Caco-2 (cell line): Measurements from ENCODE around the gene SARS2. TPM values are rescaled to one million over a fixed set of nuclear protein-coding genes. Genes with fewer than 3 reads are reported as not detected.

Experiments used
- BruUV-seq: library from RNA; stranded (reverse); fragments of 400-500 nt; replicated peaks from 2 replicates; lab custom pipeline; 2021; lab: Mats Ljungman, UMichigan
- CTCF ChIA-PET: fragments of 300-600 bp; sonication (Branson Sonifier 250); formaldehyde crosslinking; loops from one replicate; lab custom pipeline; 2022; ENCODE audit warnings: antibody characterized with exemption; lab: Charles Lee
- POLR2A ChIA-PET: fragments of 300-600 bp; sonication (Branson Sonifier 250); formaldehyde crosslinking; loops from one replicate; lab custom pipeline; 2022; ENCODE audit warnings: antibody characterized with exemption; lab: Charles Lee
- DNase-seq, 2 experiments: peaks; one replicate each; pipeline versions ENCODE4 v3.0.0 to v3.0.0-alpha.2; 2020 to 2022
- H3K27me3 ChIP-seq: replicated peaks from 2 replicates; pipeline ENCODE4 v1.6.0; 2011; ENCODE audit warnings: low read length; ENCODE audit not compliant: control insufficient read depth, insufficient read depth
- H3K36me3 ChIP-seq: 2 replicates; pipeline ENCODE4 v1.5.1; 2011; ENCODE audit warnings: low read length; ENCODE audit not compliant: control insufficient read depth, insufficient read depth
- H3K4me1 ChIP-seq: fragments of 250-450 bp; sonication (Bioruptor Pico); 2 replicates; pipeline ENCODE4 v1.5.1; 2020; ENCODE audit warnings: mild to moderate bottlenecking
- H3K4me3 ChIP-seq: 2 replicates; pipeline ENCODE4 v1.5.1; 2011; ENCODE audit warnings: low read depth, mild to moderate bottlenecking, control low read depth, low read length
- H3K9me3 ChIP-seq: fragments of 250-450 bp; sonication (Bioruptor Pico); 2 replicates; pipeline ENCODE4 v1.5.1; 2020; ENCODE audit warnings: mild to moderate bottlenecking, moderate library complexity
- H3K27ac Mint-ChIP-seq: one replicate; pipeline ENCODE4 v1.8.0; 2022; ENCODE audit warnings: mixed read lengths; ENCODE audit not compliant: unreplicated experiment
- H3K27me3 Mint-ChIP-seq: one replicate; pipeline ENCODE4 v1.8.0; 2022; ENCODE audit warnings: mixed read lengths; ENCODE audit not compliant: insufficient read depth, unreplicated experiment
- H3K36me3 Mint-ChIP-seq: one replicate; pipeline ENCODE4 v1.8.0; 2022; ENCODE audit warnings: mild to moderate bottlenecking, mixed read lengths; ENCODE audit not compliant: insufficient read depth, unreplicated experiment
- H3K4me1 Mint-ChIP-seq: one replicate; pipeline ENCODE4 v1.8.0; 2022; ENCODE audit warnings: low read depth, mixed read lengths; ENCODE audit not compliant: unreplicated experiment
- H3K4me3 Mint-ChIP-seq: one replicate; pipeline ENCODE4 v1.8.0; 2022; ENCODE audit warnings: mild to moderate bottlenecking, moderate library complexity, mixed read lengths; ENCODE audit not compliant: unreplicated experiment
- H3K9me3 Mint-ChIP-seq: one replicate; pipeline ENCODE4 v1.8.0; 2022; ENCODE audit warnings: mixed read lengths; ENCODE audit not compliant: unreplicated experiment
- intact Hi-C: fragments of 100-400 bp; cut with micrococcal nuclease; formaldehyde crosslinking; loops from one replicate; pipeline ENCODE4 v1.10.0; 2022; ENCODE audit not compliant: unreplicated experiment
- total RNA-seq: library from RNA; stranded (reverse); gene quantifications from 2 replicates; pipeline ENCODE4 v1.2.3, GENCODE V29; 2022
- TF ChIP-seq, protein P1 (sequence below), 2 experiments: fragments of 200-600 bp in 1 of 2; IDR thresholded peaks; 1 replicate in 1 of 2; 2 replicates in 1 of 2; pipeline versions ENCODE4 v1.5.1 to v1.8.0; 2011 to 2022; ENCODE audit warnings: antibody characterized with exemption in 1 of 2, control low read depth in 1 of 2, inconsistent platforms in 1 of 2, low read depth in 1 of 2, low read length in 1 of 2, mild to moderate bottlenecking in 1 of 2, moderate library complexity in 1 of 2; ENCODE audit not compliant: insufficient read depth in 1 of 2, severe bottlenecking in 1 of 2, unreplicated experiment in 1 of 2

SARS2 gene
- total RNA-seq, 1 experiment from 2014 or later: 66.6 TPM

DNA sequence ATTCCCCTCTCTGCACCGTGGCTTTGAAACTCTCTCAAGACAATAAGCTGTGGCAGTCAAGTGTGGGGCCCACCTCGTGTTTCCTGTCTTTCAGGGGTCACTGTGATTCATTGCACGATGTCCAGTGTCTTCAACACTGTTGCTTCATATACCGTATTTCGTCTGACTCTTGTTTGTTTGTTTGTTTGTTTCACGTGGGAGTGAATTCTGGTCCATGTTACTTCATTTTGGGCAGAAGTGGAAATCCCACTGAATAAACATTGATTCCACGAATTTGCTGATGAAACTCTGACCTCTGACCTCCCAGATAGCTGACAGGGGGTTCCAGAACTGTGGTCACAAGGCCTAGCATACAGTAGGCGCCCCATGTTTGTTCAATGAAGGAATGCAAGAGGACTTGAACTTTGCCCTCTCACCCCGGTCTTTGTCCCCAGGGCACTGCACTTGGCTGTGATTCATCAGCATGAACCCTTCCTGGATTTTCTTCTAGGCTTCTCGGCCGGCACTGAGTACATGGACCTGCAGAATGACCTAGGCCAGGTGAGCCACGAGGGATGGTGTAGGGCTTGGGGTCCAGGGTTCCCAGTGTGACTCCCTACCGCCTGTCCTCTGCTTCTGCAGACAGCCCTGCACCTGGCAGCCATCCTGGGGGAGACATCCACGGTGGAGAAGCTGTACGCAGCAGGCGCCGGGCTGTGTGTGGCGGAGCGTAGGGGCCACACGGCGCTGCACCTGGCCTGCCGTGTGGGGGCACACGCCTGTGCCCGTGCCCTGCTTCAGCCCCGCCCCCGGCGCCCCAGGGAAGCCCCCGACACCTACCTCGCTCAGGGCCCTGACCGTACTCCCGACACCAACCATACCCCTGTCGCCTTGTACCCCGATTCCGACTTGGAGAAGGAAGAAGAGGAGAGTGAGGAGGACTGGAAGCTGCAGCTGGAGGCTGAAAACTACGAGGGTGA lies 25.7 kb downstream of the SARS2 start:
- intact Hi-C loops: no loop called here
- POLR2A ChIA-PET: no interaction called here

DNA sequence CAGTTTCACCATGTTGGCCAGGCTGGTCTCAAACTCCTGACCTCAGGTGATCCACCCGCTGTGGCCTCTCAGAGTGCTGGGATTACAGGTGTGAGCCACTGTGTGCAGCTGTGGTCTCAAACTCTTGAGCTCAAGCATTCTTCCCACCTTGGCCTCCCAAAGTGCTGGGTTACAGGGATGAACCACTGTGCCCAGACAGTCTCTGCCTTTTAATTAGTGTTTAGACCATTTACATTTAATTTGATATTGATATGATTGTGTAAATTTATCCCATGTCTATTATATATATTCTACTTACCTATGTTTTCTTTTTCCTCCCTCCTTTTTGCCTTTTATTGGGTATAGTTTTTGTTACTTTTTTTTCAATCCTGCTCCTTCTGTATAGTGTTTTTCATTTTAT lies 28.9 kb downstream of the SARS2 start:
- no peaks in the 10 kb centered on the region for H3K27me3 Mint-ChIP-seq
- peak overlapping the region; percentile 57 for H3K27ac Mint-ChIP-seq
- H3K4me3 Mint-ChIP-seq: peak overlapping the region; percentile 75
- TF ChIP-seq, protein P1, sequence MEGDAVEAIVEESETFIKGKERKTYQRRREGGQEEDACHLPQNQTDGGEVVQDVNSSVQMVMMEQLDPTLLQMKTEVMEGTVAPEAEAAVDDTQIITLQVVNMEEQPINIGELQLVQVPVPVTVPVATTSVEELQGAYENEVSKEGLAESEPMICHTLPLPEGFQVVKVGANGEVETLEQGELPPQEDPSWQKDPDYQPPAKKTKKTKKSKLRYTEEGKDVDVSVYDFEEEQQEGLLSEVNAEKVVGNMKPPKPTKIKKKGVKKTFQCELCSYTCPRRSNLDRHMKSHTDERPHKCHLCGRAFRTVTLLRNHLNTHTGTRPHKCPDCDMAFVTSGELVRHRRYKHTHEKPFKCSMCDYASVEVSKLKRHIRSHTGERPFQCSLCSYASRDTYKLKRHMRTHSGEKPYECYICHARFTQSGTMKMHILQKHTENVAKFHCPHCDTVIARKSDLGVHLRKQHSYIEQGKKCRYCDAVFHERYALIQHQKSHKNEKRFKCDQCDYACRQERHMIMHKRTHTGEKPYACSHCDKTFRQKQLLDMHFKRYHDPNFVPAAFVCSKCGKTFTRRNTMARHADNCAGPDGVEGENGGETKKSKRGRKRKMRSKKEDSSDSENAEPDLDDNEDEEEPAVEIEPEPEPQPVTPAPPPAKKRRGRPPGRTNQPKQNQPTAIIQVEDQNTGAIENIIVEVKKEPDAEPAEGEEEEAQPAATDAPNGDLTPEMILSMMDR (IDR thresholded peaks at IDR 0.05; ENCODE audit: insufficient read depth in 1 of 2, low read depth in 1 of 2, low read length in 1 of 2, severe bottlenecking in 1 of 2, unreplicated experiment in 1 of 2): no peak
- ChIA-PET CTCF (no interaction called here), POLR2A (no interaction called here)
- H3K4me1 Mint-ChIP-seq: peaks cover 24% of the 10 kb centered on the region
- peaks cover 51% of the 10 kb centered on the region for H3K36me3 Mint-ChIP-seq
- Histone ChIP-seq H3K36me3 (0 out of 2 replicates have a peak, but pooled peaks cover 2% of the 10 kb centered on the region), H3K4me1 (peaks cover 25% of the 10 kb centered on the region), H3K9me3 (no peaks in the 10 kb centered on the region), H3K27me3 (no peaks in the 10 kb centered on the region), H3K4me3 (no peak overlapping the region; the same call in 1 of the 2 replicates)
- no TSS peak for BruUV-seq
- intact Hi-C loops: no loop called here
- no peaks in the 10 kb centered on the region for H3K9me3 Mint-ChIP-seq
- no peak for DNase-seq

More for the DNA sequence above, 25.7 kb downstream of the SARS2 start:
- TF ChIP-seq, protein P1 (IDR thresholded peaks at IDR 0.05; ENCODE audit: insufficient read depth in 1 of 2, low read depth in 1 of 2, low read length in 1 of 2, severe bottlenecking in 1 of 2, unreplicated experiment in 1 of 2): no peak
- Mint-ChIP-seq H3K27ac (peak overlapping the region; percentile 9), H3K4me1 (peaks cover 14% of the 10 kb centered on the region), H3K27me3 (no peaks in the 10 kb centered on the region), H3K4me3 (no peak overlapping the region), H3K9me3 (no peaks in the 10 kb centered on the region), H3K36me3 (peaks cover 37% of the 10 kb centered on the region)
- H3K36me3 ChIP-seq: peaks cover 3% of the 10 kb centered on the region; the same call in 1 of the 2 replicates
- CTCF ChIA-PET: no interaction called here
- no peaks in the 10 kb centered on the region for H3K27me3 ChIP-seq
- H3K4me1 ChIP-seq: peaks cover 18% of the 10 kb centered on the region
- no peak overlapping the region for H3K4me3 ChIP-seq
- no TSS peak for BruUV-seq
- DNase-seq: peak; percentile 42 to 63
- H3K9me3 ChIP-seq: no peaks in the 10 kb centered on the region; the same call in 1 of the 2 replicates

DNA sequence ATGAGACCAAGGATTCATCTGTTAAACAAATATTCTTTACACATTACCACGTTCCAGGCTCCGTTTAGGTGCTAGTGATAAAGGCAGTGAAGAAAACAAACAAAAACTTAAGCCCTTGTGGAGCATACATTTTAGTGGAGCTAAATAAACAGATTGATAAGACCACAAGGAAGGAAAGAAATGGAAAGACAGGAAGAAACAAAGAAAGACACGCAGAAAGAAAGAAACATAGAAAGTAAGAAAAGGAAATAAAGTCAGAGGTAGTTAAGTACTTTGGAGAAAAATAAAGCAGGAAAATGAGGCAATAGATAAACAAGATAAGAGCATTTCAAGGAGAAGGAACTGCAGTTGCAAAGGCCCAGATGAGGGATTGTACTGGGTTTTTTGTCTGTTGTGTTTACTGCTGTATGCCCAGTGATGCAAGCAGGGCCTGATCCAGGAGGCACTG lies 29.8 kb downstream of the SARS2 start:
- Mint-ChIP-seq H3K27ac (peak overlapping the region; percentile 69), H3K27me3 (no peaks in the 10 kb centered on the region), H3K36me3 (peaks cover 49% of the 10 kb centered on the region), H3K4me1 (peaks cover 24% of the 10 kb centered on the region), H3K4me3 (peak overlapping the region; percentile 75), H3K9me3 (no peaks in the 10 kb centered on the region)
- POLR2A ChIA-PET: interaction anchor here (0.6 to 1.9 kb wide), 7 partner anchors 30 to 535 kb away, joined by 3 to 27 read pairs (median 12); partner anchors contain the start of genes ECH1, HNRNPL, MRPS12 and RPS16
- 0 out of 2 replicates have a peak, but pooled peaks cover under 1% of the 10 kb centered on the region for H3K36me3 ChIP-seq
- TF ChIP-seq, protein P1 (IDR thresholded peaks at IDR 0.05; ENCODE audit: insufficient read depth in 1 of 2, low read depth in 1 of 2, low read length in 1 of 2, severe bottlenecking in 1 of 2, unreplicated experiment in 1 of 2): no peak
- intact Hi-C loops: no loop called here
- no peak for DNase-seq
- CTCF ChIA-PET: interaction anchor here (0.9 to 1.9 kb wide), 3 partner anchors 13 to 498 kb away, joined by 5 to 24 read pairs (median 6); partner anchors contain the start of genes FAM98C, MRPS12 and SARS2
- H3K9me3 ChIP-seq: no peaks in the 10 kb centered on the region
- H3K4me3 ChIP-seq: peak overlapping the region; percentile 82
- H3K4me1 ChIP-seq: peaks cover 25% of the 10 kb centered on the region
- BruUV-seq: no TSS peak
- no peaks in the 10 kb centered on the region for H3K27me3 ChIP-seq
